IMR-90 (cell line): ENCODE data around the gene THADA. TPM values are rescaled to one million over a fixed set of nuclear protein-coding genes. Genes with fewer than 3 reads are reported as not detected.

Experiments used
- ATAC-seq: fragments of 200-7000 bp; cut with Tn5 transposase; 2 replicates; pipeline ENCODE4 v1.9.1; 2020; ENCODE audit warnings: low read depth, mild to moderate bottlenecking, moderate library complexity
- BruUV-seq: library from RNA; stranded (reverse); fragments of 400-500 nt; replicated peaks from 2 replicates; lab custom pipeline; 2021; lab: Mats Ljungman, UMichigan
- CTCF ChIA-PET: fragments of 300-600 bp; formaldehyde crosslinking; extraction: SDS; loops from one replicate; lab custom pipeline; 2021; ENCODE audit warnings: antibody characterized with exemption; lab: Yijun Ruan, JAX
- POLR2A ChIA-PET: fragments of 300-600 bp; sonication (Branson Sonifier 250); formaldehyde crosslinking; loops from one replicate; lab custom pipeline; 2022; ENCODE audit warnings: antibody characterized with exemption; ENCODE audit not compliant: unreplicated experiment; lab: Charles Lee
- DNase-seq: peaks from one replicate; pipeline ENCODE4 v3.0.0; 2013
- H2AFZ ChIP-seq: replicated peaks from 2 replicates; pipeline ENCODE3; 2013; ENCODE audit warnings: low read length, mild to moderate bottlenecking; ENCODE audit not compliant: poor library complexity
- H2AK5ac ChIP-seq: 2 replicates; pipeline ENCODE4 v1.6.1; 2013; ENCODE audit warnings: low read depth, low read length, inconsistent platforms
- H2AK9ac ChIP-seq: replicated peaks from 2 replicates; pipeline ENCODE3; 2013; ENCODE audit warnings: mild to moderate bottlenecking, low read depth, low read length, moderate library complexity; ENCODE audit not compliant: poor library complexity
- H2BK120ac ChIP-seq: 2 replicates; pipeline ENCODE4 v1.6.1; 2013; ENCODE audit warnings: low read depth, low read length, inconsistent platforms
- H2BK15ac ChIP-seq: 3 replicates; pipeline ENCODE4 v1.6.1; 2013; ENCODE audit warnings: low read depth, low read length, inconsistent platforms
- H2BK20ac ChIP-seq: 2 replicates; pipeline ENCODE4 v1.6.1; 2013; ENCODE audit warnings: low read depth, mild to moderate bottlenecking, inconsistent platforms, low read length, moderate library complexity
- H2BK5ac ChIP-seq: 2 replicates; pipeline ENCODE4 v1.6.1; 2013; ENCODE audit warnings: mild to moderate bottlenecking, low read depth, low read length, inconsistent platforms; ENCODE audit not compliant: poor library complexity, severe bottlenecking
- H3K14ac ChIP-seq: replicated peaks from 2 replicates; pipeline ENCODE4 v1.6.1; 2013; ENCODE audit warnings: low read depth, low read length, inconsistent platforms
- H3K18ac ChIP-seq: 2 replicates; pipeline ENCODE4 v1.6.1; 2013; ENCODE audit warnings: low read depth, low read length, control low read depth
- H3K23ac ChIP-seq: 2 replicates; pipeline ENCODE4 v1.6.1; 2013; ENCODE audit warnings: low read depth, low read length, inconsistent platforms
- H3K27ac ChIP-seq: 2 replicates; pipeline ENCODE4 v1.5.1; 2013; ENCODE audit warnings: mild to moderate bottlenecking, control low read depth, low read length; ENCODE audit not compliant: insufficient read depth
- H3K27me3 ChIP-seq: 2 replicates; pipeline ENCODE4 v1.6.1; 2013; ENCODE audit warnings: low read length; ENCODE audit not compliant: control insufficient read depth, insufficient read depth
- H3K36me3 ChIP-seq: 2 replicates; pipeline ENCODE4 v1.6.1; 2013; ENCODE audit warnings: low read length, mixed read lengths; ENCODE audit not compliant: control insufficient read depth, insufficient read depth
- H3K4ac ChIP-seq: 2 replicates; pipeline ENCODE4 v1.6.1; 2013; ENCODE audit warnings: low read depth, low read length, inconsistent platforms
- H3K4me1 ChIP-seq: 2 replicates; pipeline ENCODE4 v1.6.1; 2013; ENCODE audit warnings: low read length, mixed read lengths; ENCODE audit not compliant: control insufficient read depth, insufficient read depth
- H3K4me2 ChIP-seq: 2 replicates; pipeline ENCODE4 v1.6.1; 2013; ENCODE audit warnings: low read depth, mild to moderate bottlenecking, control low read depth, low read length, moderate library complexity
- H3K4me3 ChIP-seq: 2 replicates; pipeline ENCODE4 v1.5.1; 2013; ENCODE audit warnings: low read depth, mild to moderate bottlenecking, control low read depth, low read length, moderate library complexity; ENCODE audit not compliant: insufficient read depth
- H3K56ac ChIP-seq: 2 replicates; pipeline ENCODE4 v1.6.1; 2013; ENCODE audit warnings: low read length, inconsistent platforms; ENCODE audit not compliant: insufficient read depth; ENCODE audit errors: extremely low read depth
- H3K79me1 ChIP-seq, 2 experiments: 2 replicates each; pipeline ENCODE4 v1.6.1; 2013; ENCODE audit warnings: low read length in 2 of 2, inconsistent platforms in 1 of 2, low read depth in 1 of 2
- H3K9ac ChIP-seq: 2 replicates; pipeline ENCODE4 v1.6.1; 2013; ENCODE audit warnings: low read depth, low read length, control low read depth
- H3K9me1 ChIP-seq: 2 replicates; pipeline ENCODE4 v1.6.1; 2013; ENCODE audit warnings: low read length, inconsistent platforms; ENCODE audit not compliant: insufficient read depth
- H3K9me3 ChIP-seq: 2 replicates; pipeline ENCODE4 v1.6.1; 2013; ENCODE audit warnings: low read length; ENCODE audit not compliant: control insufficient read depth, insufficient read depth
- H4K20me1 ChIP-seq: 2 replicates; pipeline ENCODE4 v1.6.1; 2013; ENCODE audit warnings: low read length, inconsistent platforms; ENCODE audit not compliant: insufficient read depth
- H4K5ac ChIP-seq: 2 replicates; pipeline ENCODE4 v1.6.1; 2013; ENCODE audit warnings: mild to moderate bottlenecking, low read depth, low read length, control low read depth
- H4K8ac ChIP-seq, 2 experiments: 2 replicates each; pipeline ENCODE4 v1.6.1; 2013; ENCODE audit warnings: low read depth in 2 of 2, low read length in 2 of 2, control low read depth in 1 of 2, inconsistent platforms in 1 of 2
- H4K91ac ChIP-seq: 2 replicates; pipeline ENCODE4 v1.6.1; 2013; ENCODE audit warnings: low read depth, low read length, inconsistent platforms; ENCODE audit not compliant: insufficient read depth
- BHLHE40 ChIP-seq: fragments of 150-350 bp; IDR thresholded peaks from 2 replicates; pipeline ENCODE4 v1.6.1; 2016; ENCODE audit warnings: mild to moderate bottlenecking, low read depth, low read length
- CEBPB ChIP-seq: IDR thresholded peaks from 2 replicates; pipeline ENCODE4 v1.6.1; 2012; ENCODE audit warnings: low read depth, low read length, improper control_type of control experiment
- MAFK ChIP-seq: IDR thresholded peaks from 2 replicates; pipeline ENCODE4 v1.6.1; 2012; ENCODE audit warnings: low read depth, low read length, improper control_type of control experiment
- MAZ ChIP-seq: IDR thresholded peaks from 2 replicates; pipeline ENCODE4 v1.6.1; 2012; ENCODE audit warnings: low read depth, mild to moderate bottlenecking, low read length, improper control_type of control experiment, moderate library complexity, borderline replicate concordance
- NFE2L2 ChIP-seq: fragments of 150-350 bp; IDR thresholded peaks from 2 replicates; pipeline ENCODE4 v1.6.1; 2016; ENCODE audit warnings: low read depth, mild to moderate bottlenecking, low read length
- POLR2A ChIP-seq: IDR thresholded peaks from 2 replicates; pipeline ENCODE4 v1.6.1; 2012; ENCODE audit warnings: mild to moderate bottlenecking, low read depth, low read length
- RCOR1 ChIP-seq: IDR thresholded peaks from 2 replicates; pipeline ENCODE4 v1.6.1; 2012; ENCODE audit warnings: mild to moderate bottlenecking, low read length, improper control_type of control experiment; ENCODE audit not compliant: insufficient replicate concordance
- RFX5 ChIP-seq: IDR thresholded peaks from 2 replicates; pipeline ENCODE4 v1.8.0; 2012; ENCODE audit warnings: low read depth, mild to moderate bottlenecking, low read length, moderate library complexity
- SMC3 ChIP-seq: fragments of 150-350 bp; IDR thresholded peaks from 2 replicates; pipeline ENCODE4 v1.6.1; 2016; ENCODE audit warnings: low read depth, mild to moderate bottlenecking, antibody characterized with exemption, low read length, moderate library complexity
- WGBS, 2 experiments: methylation state at CpG; one replicate each; pipeline versions ENCODE4 v1.1.5 to v1.1.7; 2013; ENCODE audit warnings: missing lambda C conversion rate in 2 of 2; ENCODE audit not compliant: insufficient read length in 1 of 2; ENCODE audit errors: extremely low coverage in 2 of 2; 5-methylcytosine and 5-hydroxymethylcytosine counted together
- dilution Hi-C: fragments of 300-500 bp; cut with HindIII; formaldehyde crosslinking; loops from one replicate; pipeline ENCODE4 v1.14.3; 2018; ENCODE audit warnings: low sequenced_read_pairs; ENCODE audit not compliant: unreplicated experiment
- in situ Hi-C: fragments of 300-500 bp; cut with MboI; formaldehyde crosslinking; loops from 3 replicates; pipeline ENCODE4 v1.14.3; 2019; ENCODE audit warnings: low sequenced_read_pairs, inconsistent platforms, mixed read lengths
- intact Hi-C: fragments of 100-400 bp; cut with micrococcal nuclease; formaldehyde crosslinking; loops from 2 replicates; pipeline ENCODE4 v1.10.0; 2022
- polyA plus RNA-seq, 3 experiments: library from polyadenylated mRNA; depleted of rRNA; stranded (reverse); fragments of >200 nt; gene quantifications; 2 replicates each; pipeline ENCODE4 v1.2.3, GENCODE V29; 2012; ENCODE audit warnings: low replicate concordance in 1 of 3
- total RNA-seq: library from RNA; depleted of rRNA; stranded (reverse); fragments of >200 nt; gene quantifications from 2 replicates; pipeline ENCODE4 v1.2.3, GENCODE V29; 2012
- TF ChIP-seq, protein P1 (sequence below): fragments of 150-350 bp; IDR thresholded peaks from 2 replicates; pipeline ENCODE4 v1.6.1; 2017; ENCODE audit warnings: mild to moderate bottlenecking, antibody characterized with exemption, low read length, low read depth
- TF ChIP-seq, protein P2 (sequence below): conservative IDR thresholded peaks from 2 replicates; pipeline ENCODE4 v1.5.1; 2012; ENCODE audit warnings: mild to moderate bottlenecking, low read depth, low read length, improper control_type of control experiment

Gene THADA
- total and polyA plus RNA-seq, 2 of the 4 experiments (the other 2 are of a cell fraction): 10.5 to 21.3 TPM

DNA sequence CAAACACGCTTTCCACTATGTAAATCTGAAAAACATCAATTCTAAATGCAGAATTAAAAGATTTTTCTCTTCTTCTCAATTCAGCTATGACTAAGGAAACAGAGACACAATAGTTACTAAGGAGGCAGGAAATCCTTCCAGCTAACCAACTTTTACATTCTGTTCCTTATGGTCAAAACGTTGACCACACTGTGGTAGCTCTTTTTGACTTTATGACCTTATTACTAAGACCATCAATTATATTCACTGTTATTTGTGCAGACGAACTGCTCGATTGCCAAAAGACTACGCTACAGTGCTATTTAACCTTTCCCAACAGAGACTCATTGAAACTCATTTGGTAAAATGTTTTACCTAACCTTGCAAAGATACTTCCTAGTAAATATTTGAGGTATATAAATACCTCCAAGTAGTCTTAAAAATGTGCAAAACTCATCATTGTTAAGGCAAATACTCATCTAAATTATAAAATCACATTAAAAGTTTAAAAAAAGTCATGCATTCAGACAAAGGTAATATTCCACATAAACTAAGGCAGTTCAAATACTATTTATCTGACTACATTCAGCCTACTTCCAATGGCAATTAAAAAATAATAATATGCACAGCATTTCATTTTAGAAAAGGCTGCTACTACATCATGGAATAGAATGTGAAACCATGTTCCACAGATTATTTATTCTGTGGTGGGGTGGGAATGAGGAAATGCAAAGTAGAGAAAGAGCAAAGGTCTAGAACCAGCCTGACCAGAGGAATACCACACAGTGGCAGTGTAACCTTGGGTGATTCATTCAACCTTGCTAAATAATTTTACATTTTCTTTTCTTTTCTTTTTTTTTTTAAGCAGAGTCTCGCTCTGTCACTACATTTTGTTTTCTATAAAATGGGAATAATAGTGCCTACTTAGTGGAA is 139.9 kb downstream of the THADA start (continued):
- TF ChIP-seq BHLHE40: no peak

DNA sequence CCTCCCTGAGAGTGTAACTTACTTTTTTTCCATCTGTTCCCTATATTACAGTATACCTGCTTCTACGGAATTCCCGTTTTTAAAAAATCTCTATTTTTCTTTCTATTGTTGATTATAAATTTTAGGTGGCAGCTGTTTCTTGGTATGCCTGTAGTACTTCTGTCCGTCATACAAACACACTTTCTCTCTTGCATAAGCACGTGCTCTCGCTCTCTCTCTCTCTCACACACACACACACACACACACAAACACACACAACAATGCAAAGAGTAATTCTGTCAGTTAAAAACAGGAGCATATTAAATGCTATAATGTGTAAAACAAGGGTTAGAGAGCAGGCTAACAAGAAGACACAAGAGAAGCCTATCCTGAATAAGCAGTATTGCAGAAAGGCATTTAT is 140.5 kb downstream of the THADA start:
- H3K27ac ChIP-seq: no peak overlapping the region
- H4K20me1 ChIP-seq: no peaks in the 10 kb centered on the region
- POLR2A ChIA-PET: no interaction called here
- ATAC-seq: no peak
- H3K14ac ChIP-seq: peak overlapping the region; percentile 74
- no peak overlapping the region for H3K4me3 ChIP-seq
- H3K79me1 ChIP-seq: no peaks in the 10 kb centered on the region
- H2BK15ac ChIP-seq: peak overlapping the region; percentile 60; the same call in 1 of the 3 replicates
- H3K18ac ChIP-seq: peak overlapping the region; percentile 77; the same call in 1 of the 2 replicates
- peaks cover 3% of the 10 kb centered on the region for H3K9me1 ChIP-seq
- dilution Hi-C loops (no loop called here), in situ Hi-C loops (no loop called here), intact Hi-C loops (no loop called here)
- no peak overlapping the region; the same call in 1 of the 2 replicates for H3K4ac ChIP-seq
- peaks cover 3% of the 10 kb centered on the region; the same call in 1 of the 2 replicates for H3K36me3 ChIP-seq
- H4K8ac ChIP-seq: no peak overlapping the region
- peaks cover 15% of the 10 kb centered on the region for H3K4me1 ChIP-seq
- H3K9ac ChIP-seq: no peak overlapping the region
- H3K4me2 ChIP-seq: no peak overlapping the region
- no peak overlapping the region for H2AFZ ChIP-seq
- H2BK20ac ChIP-seq: 0 out of 2 replicates have a peak overlapping the region, but pooled peaks have one; percentile 30
- H4K5ac ChIP-seq: no peak overlapping the region
- no peak overlapping the region for H2AK9ac ChIP-seq
- no peak overlapping the region for H3K56ac ChIP-seq
- peak overlapping the region; percentile 33 for H2BK5ac ChIP-seq
- peak overlapping the region; percentile 6; the same call in 1 of the 2 replicates for H3K23ac ChIP-seq
- CTCF ChIA-PET: interaction anchor here (1.1 to 1.7 kb wide), 2 partner anchors 188 to 226 kb away, joined by 3 read pairs; no protein-coding TSS in a partner anchor
- no peak overlapping the region for H2BK120ac ChIP-seq
- no peak for DNase-seq
- no CpG with 5 or more reads among the region's 5 CpGs for WGBS, 2 experiments
- no peak for TF ChIP-seq RFX5
- TF ChIP-seq, protein P1, sequence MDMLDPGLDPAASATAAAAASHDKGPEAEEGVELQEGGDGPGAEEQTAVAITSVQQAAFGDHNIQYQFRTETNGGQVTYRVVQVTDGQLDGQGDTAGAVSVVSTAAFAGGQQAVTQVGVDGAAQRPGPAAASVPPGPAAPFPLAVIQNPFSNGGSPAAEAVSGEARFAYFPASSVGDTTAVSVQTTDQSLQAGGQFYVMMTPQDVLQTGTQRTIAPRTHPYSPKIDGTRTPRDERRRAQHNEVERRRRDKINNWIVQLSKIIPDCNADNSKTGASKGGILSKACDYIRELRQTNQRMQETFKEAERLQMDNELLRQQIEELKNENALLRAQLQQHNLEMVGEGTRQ: no peak
- TF ChIP-seq RCOR1: no peak
- no peak for TF ChIP-seq SMC3
- TF ChIP-seq POLR2A: no peak
- TF ChIP-seq, protein P2, sequence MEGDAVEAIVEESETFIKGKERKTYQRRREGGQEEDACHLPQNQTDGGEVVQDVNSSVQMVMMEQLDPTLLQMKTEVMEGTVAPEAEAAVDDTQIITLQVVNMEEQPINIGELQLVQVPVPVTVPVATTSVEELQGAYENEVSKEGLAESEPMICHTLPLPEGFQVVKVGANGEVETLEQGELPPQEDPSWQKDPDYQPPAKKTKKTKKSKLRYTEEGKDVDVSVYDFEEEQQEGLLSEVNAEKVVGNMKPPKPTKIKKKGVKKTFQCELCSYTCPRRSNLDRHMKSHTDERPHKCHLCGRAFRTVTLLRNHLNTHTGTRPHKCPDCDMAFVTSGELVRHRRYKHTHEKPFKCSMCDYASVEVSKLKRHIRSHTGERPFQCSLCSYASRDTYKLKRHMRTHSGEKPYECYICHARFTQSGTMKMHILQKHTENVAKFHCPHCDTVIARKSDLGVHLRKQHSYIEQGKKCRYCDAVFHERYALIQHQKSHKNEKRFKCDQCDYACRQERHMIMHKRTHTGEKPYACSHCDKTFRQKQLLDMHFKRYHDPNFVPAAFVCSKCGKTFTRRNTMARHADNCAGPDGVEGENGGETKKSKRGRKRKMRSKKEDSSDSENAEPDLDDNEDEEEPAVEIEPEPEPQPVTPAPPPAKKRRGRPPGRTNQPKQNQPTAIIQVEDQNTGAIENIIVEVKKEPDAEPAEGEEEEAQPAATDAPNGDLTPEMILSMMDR: no peak
- no peak for TF ChIP-seq MAFK
- no peak for TF ChIP-seq BHLHE40
- no peak for TF ChIP-seq MAZ
- TF ChIP-seq NFE2L2: no peak
- TF ChIP-seq CEBPB: no peak
- H3K27me3 ChIP-seq: no peaks in the 10 kb centered on the region
- no peaks in the 10 kb centered on the region for H3K9me3 ChIP-seq
- no peak overlapping the region; the same call in 1 of the 2 replicates for H2AK5ac ChIP-seq
- no peak overlapping the region for H4K91ac ChIP-seq
- BruUV-seq: no TSS peak
